Right lobe of liver (tissue), 6 donors: ENCODE measurements around the gene PXYLP1. TPM values are rescaled to one million over a fixed set of nuclear protein-coding genes. Genes with fewer than 3 reads are reported as not detected.

ENCODE experiments used
- ATAC-seq, 4 donors: fragments of 200-7000 bp; cut with Tn5 transposase; one replicate each; pipeline ENCODE4 v1.9.1; 2020; ENCODE audit warnings: mild to moderate bottlenecking in 4 of 4, moderate library complexity in 4 of 4
- DNase-seq, 3 donors: peaks; one replicate each; pipeline ENCODE4 v3.0.0-alpha.2; 2020
- H3K27ac ChIP-seq, 3 donors: fragments of 200-600 bp; one replicate each; pipeline ENCODE4 v1.8.0; 2022
- H3K27me3 ChIP-seq, 2 donors: fragments of 200-600 bp; one replicate each; pipeline ENCODE4 v1.8.0; 2022
- H3K36me3 ChIP-seq, 4 donors: fragments of 200-600 bp; sonication (generic) in 1 of 4; one replicate each; pipeline versions ENCODE4 v1.5.1 to v1.8.0; 2017 to 2022; ENCODE audit warnings: control low read depth in 1 of 4
- H3K4me1 ChIP-seq, 4 donors: fragments of 200-600 bp; sonication (generic) in 1 of 4; one replicate each; pipeline versions ENCODE4 v1.5.1 to v1.8.0; 2017 to 2022; ENCODE audit warnings: control low read depth in 1 of 4
- H3K4me3 ChIP-seq, 3 donors: fragments of 200-600 bp; one replicate each; pipeline ENCODE4 v1.8.0; 2022
- H3K9me3 ChIP-seq, 4 donors: fragments of 200-600 bp; sonication (generic) in 1 of 4; one replicate each; pipeline versions ENCODE4 v1.5.1 to v1.8.0; 2017 to 2022; ENCODE audit warnings: control low read depth in 1 of 4
- CTCF ChIP-seq, 4 donors: fragments of 200-600 bp in 3 of 4; fragments of 450-650 bp in 1 of 4; IDR thresholded peaks; one replicate each; pipeline versions ENCODE4 v1.5.1 to v1.8.0; 2016 to 2022; ENCODE audit warnings: antibody characterized with exemption in 4 of 4, mild to moderate bottlenecking in 2 of 4
- POLR2A ChIP-seq: fragments of 450-650 bp; IDR thresholded peaks from one replicate; pipeline ENCODE4 v1.6.1; 2017; ENCODE audit warnings: antibody characterized with exemption, mild to moderate bottlenecking
- WGBS: methylation state at CpG from one replicate; pipeline ENCODE4 v1.1.6; 2018; ENCODE audit warnings: low coverage, low lambda C conversion rate; ENCODE audit not compliant: insufficient coverage; ENCODE audit errors: missing lambda C conversion rate; 5-methylcytosine and 5-hydroxymethylcytosine counted together
- intact Hi-C, 2 donors: fragments of 100-400 bp; cut with DNase I; formaldehyde crosslinking; loops; one replicate each; pipeline versions ENCODE4 v1.11.2 to v1.14.1; 2022
- total RNA-seq, 6 experiments: library from RNA; depleted of rRNA in 2 of 6; stranded (reverse); fragments of >200 nt in 2 of 6; fragmentation: NEBNext Ultra II Directional in 3 of 6; extraction: Animal tissue kit (Norgen Biotek cat#: 25700) in 3 of 6; gene quantifications; one replicate each; pipeline versions ENCODE4 v1.1.0 to v1.2.4, GENCODE V29; 2016 to 2023
- donor health status: DM: no; HTN: yes; CAD: no.
- donor health status: DM: no; HTN: no; CAD: no.
- donor health status: DM: no; HTN: no; CAD: no.
- donor health status: DM: no; HTN: yes; CAD: no.
- donor health status: DM: no; HTN: yes; CAD: no.

The PXYLP1 gene
- total RNA-seq, 6 experiments from 2014 or later: 2.0 to 4.7 (median 3.0) TPM

- ATAC-seq: no peak
Measured at GRCh38 chr3:141225939-141226338, 5.7 kb upstream of the PXYLP1 start.

GRCh38 chr3:141227216-141227615, 4.4 kb upstream of the PXYLP1 start:
- no peak overlapping the region for H3K4me3 ChIP-seq
- H3K4me1 ChIP-seq: no peaks in the 10 kb centered on the region
- TF ChIP-seq CTCF (IDR thresholded peaks at IDR 0.05) (no peak), POLR2A (no peak)
- ATAC-seq: no peak
- intact Hi-C loops: no loop called here
- 87% methylated on average over 2 of the region's 3 CpGs for WGBS
- H3K27me3 ChIP-seq: no peaks in the 10 kb centered on the region
- DNase-seq: no peak
- H3K9me3 ChIP-seq: no peaks in the 10 kb centered on the region
- H3K36me3 ChIP-seq: no peaks in the 10 kb centered on the region
- H3K27ac ChIP-seq: no peak overlapping the region

More at GRCh38 chr3:141225939-141226338, 5.7 kb upstream of the PXYLP1 start:
- H3K4me3 ChIP-seq: no peak overlapping the region
- intact Hi-C loops: no loop called here
- no peak overlapping the region for H3K27ac ChIP-seq
- H3K27me3 ChIP-seq: no peaks in the 10 kb centered on the region
- no peaks in the 10 kb centered on the region for H3K9me3 ChIP-seq
- H3K4me1 ChIP-seq: no peaks in the 10 kb centered on the region
- no peak for DNase-seq
- H3K36me3 ChIP-seq: no peaks in the 10 kb centered on the region
- TF ChIP-seq POLR2A (no peak), CTCF (IDR thresholded peaks at IDR 0.05) (no peak)

GRCh38 chr3:141227752-141228151, 3.9 kb upstream of the PXYLP1 start:
- no peaks in the 10 kb centered on the region for H3K36me3 ChIP-seq
- TF ChIP-seq POLR2A (no peak), CTCF (IDR thresholded peaks at IDR 0.05) (no peak)
- no peaks in the 10 kb centered on the region for H3K4me1 ChIP-seq
- no peaks in the 10 kb centered on the region for H3K9me3 ChIP-seq
- DNase-seq (no peak), ATAC-seq (no peak)
- intact Hi-C loops: no loop called here
- H3K4me3 ChIP-seq: no peak overlapping the region
- H3K27ac ChIP-seq: no peak overlapping the region
- no peaks in the 10 kb centered on the region for H3K27me3 ChIP-seq

GRCh38 chr3:141228395-141228794, 3.2 kb upstream of the PXYLP1 start:
- no peak for DNase-seq
- H3K36me3 ChIP-seq: no peaks in the 10 kb centered on the region
- no peaks in the 10 kb centered on the region for H3K27me3 ChIP-seq
- H3K4me1 ChIP-seq: no peaks in the 10 kb centered on the region
- no peak for ATAC-seq
- H3K9me3 ChIP-seq: no peaks in the 10 kb centered on the region
- no peak overlapping the region for H3K4me3 ChIP-seq
- H3K27ac ChIP-seq: no peak overlapping the region
- WGBS: 62% methylated on average over 2 of the region's 2 CpGs
- intact Hi-C loops: no loop called here
- TF ChIP-seq POLR2A (no peak), CTCF (IDR thresholded peaks at IDR 0.05) (no peak)

- Histone ChIP-seq H3K4me1 (no peaks in the 10 kb centered on the region), H3K27ac (no peak overlapping the region), H3K4me3 (no peak overlapping the region), H3K27me3 (no peaks in the 10 kb centered on the region), H3K36me3 (no peaks in the 10 kb centered on the region), H3K9me3 (no peaks in the 10 kb centered on the region)
- WGBS: 83% methylated on average over 3 of the region's 3 CpGs
- TF ChIP-seq POLR2A: no peak
- TF ChIP-seq CTCF (IDR thresholded peaks at IDR 0.05): no peak
- intact Hi-C loops: no loop called here
- no peak for ATAC-seq
- DNase-seq: no peak
Measured at GRCh38 chr3:141229132-141229531, 2.5 kb upstream of the PXYLP1 start.
